Vagina (tissue), 2 donors: ENCODE measurements around the gene CYP3A5. TPM values are rescaled to one million over a fixed set of nuclear protein-coding genes. Genes with fewer than 3 reads are reported as not detected.
"Not testable (repeated sequence)": the region's sequence is repeated elsewhere in the genome, so short reads cannot be mapped to it uniquely, and the experiment has no call there.

ENCODE experiments used
- DNase-seq, 2 donors: peaks; one replicate each; pipeline ENCODE4 v3.0.0-alpha.2; 2017; ENCODE audit errors: extremely low spot score in 2 of 2
- H3K27ac ChIP-seq: fragments of 200-600 bp; sonication (generic); one replicate; pipeline ENCODE4 v1.5.1; 2019
- H3K27me3 ChIP-seq: fragments of 200-600 bp; sonication (generic); one replicate; pipeline ENCODE4 v1.5.1; 2019
- H3K36me3 ChIP-seq, 2 donors: fragments of 200-600 bp; sonication (generic); one replicate each; pipeline ENCODE4 v1.5.1; 2017 to 2019
- H3K4me1 ChIP-seq: fragments of 200-600 bp; sonication (generic); one replicate; pipeline ENCODE4 v1.5.1; 2019
- H3K4me3 ChIP-seq, 2 donors: fragments of 200-600 bp; sonication (generic); 1 replicate in 1 of 2; 2 replicates in 1 of 2; pipeline ENCODE4 v1.5.1; 2016 to 2019
- H3K9me3 ChIP-seq: fragments of 200-600 bp; sonication (generic); one replicate; pipeline ENCODE4 v1.5.1; 2019
- POLR2A ChIP-seq, 2 donors: fragments of 450-650 bp; IDR thresholded peaks; one replicate each; pipeline ENCODE4 v1.6.1; 2017; ENCODE audit warnings: antibody characterized with exemption in 2 of 2, mild to moderate bottlenecking in 2 of 2, moderate library complexity in 2 of 2
- POLR2AphosphoS5 ChIP-seq, 2 donors: sonication (generic); formaldehyde crosslinking; IDR thresholded peaks; one replicate each; pipeline ENCODE4 v1.9.0; 2017; ENCODE audit warnings: antibody characterized with exemption in 2 of 2, mild to moderate bottlenecking in 2 of 2, low read depth in 1 of 2; ENCODE audit not compliant: insufficient read depth in 1 of 2
- intact Hi-C: fragments of 100-400 bp; cut with DNase I; formaldehyde crosslinking; loops from one replicate; pipeline ENCODE4 v1.15.1; 2023
- total RNA-seq: library from RNA; depleted of rRNA; stranded (reverse); fragments of >200 nt; gene quantifications from one replicate; pipeline ENCODE4 v1.2.3, GENCODE V29; 2016
- TF ChIP-seq, protein P1 (sequence below), 3 experiments: fragments of 450-650 bp in 2 of 3; fragments of 200-600 bp in 1 of 3; sonication (generic) in 1 of 3; IDR thresholded peaks; one replicate each; pipeline ENCODE4 v1.5.1; 2017 to 2019; ENCODE audit warnings: antibody characterized with exemption in 3 of 3, mild to moderate bottlenecking in 2 of 3, moderate library complexity in 2 of 3

The CYP3A5 gene
- total RNA-seq, 1 donor from 2014 or later, result 80.3 TPM

DNA sequence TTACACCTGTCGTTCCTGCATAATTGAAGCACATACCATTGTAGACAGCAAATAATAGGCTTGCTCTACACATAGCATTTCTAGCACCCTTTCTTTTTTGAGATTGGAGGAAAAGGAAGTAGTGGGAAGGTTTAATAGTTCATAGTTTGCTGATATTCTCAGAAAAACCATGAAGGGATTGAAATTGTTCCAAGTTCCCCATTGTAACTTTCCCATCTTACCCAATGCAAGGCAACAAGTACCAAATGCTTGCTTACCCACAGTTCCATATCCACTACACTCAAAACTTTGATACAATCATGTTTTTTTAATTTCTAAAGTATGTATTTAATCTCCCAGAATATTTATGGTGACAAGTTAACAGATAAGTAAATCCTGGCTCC lies 13.8 kb downstream of the CYP3A5 start:
- intact Hi-C loops, result no loop called here
- DNase-seq, result no peak
- Histone ChIP-seq H3K27ac (no peak overlapping the region), H3K4me3 (no peak overlapping the region), H3K9me3 (no peaks in the 10 kb centered on the region), H3K27me3 (no peaks in the 10 kb centered on the region), H3K36me3 (peaks cover 0 to 30% of the 10 kb centered on the region in 2 donors), H3K4me1 (no peaks in the 10 kb centered on the region)
- TF ChIP-seq, protein P1, sequence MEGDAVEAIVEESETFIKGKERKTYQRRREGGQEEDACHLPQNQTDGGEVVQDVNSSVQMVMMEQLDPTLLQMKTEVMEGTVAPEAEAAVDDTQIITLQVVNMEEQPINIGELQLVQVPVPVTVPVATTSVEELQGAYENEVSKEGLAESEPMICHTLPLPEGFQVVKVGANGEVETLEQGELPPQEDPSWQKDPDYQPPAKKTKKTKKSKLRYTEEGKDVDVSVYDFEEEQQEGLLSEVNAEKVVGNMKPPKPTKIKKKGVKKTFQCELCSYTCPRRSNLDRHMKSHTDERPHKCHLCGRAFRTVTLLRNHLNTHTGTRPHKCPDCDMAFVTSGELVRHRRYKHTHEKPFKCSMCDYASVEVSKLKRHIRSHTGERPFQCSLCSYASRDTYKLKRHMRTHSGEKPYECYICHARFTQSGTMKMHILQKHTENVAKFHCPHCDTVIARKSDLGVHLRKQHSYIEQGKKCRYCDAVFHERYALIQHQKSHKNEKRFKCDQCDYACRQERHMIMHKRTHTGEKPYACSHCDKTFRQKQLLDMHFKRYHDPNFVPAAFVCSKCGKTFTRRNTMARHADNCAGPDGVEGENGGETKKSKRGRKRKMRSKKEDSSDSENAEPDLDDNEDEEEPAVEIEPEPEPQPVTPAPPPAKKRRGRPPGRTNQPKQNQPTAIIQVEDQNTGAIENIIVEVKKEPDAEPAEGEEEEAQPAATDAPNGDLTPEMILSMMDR (IDR thresholded peaks at IDR 0.05), result no peak
- TF ChIP-seq POLR2AphosphoS5 (IDR thresholded peaks at IDR 0.05; ENCODE audit: insufficient read depth in 1 of 2, low read depth in 1 of 2) (no peak), POLR2A (IDR thresholded peaks at IDR 0.05) (no peak)

DNA sequence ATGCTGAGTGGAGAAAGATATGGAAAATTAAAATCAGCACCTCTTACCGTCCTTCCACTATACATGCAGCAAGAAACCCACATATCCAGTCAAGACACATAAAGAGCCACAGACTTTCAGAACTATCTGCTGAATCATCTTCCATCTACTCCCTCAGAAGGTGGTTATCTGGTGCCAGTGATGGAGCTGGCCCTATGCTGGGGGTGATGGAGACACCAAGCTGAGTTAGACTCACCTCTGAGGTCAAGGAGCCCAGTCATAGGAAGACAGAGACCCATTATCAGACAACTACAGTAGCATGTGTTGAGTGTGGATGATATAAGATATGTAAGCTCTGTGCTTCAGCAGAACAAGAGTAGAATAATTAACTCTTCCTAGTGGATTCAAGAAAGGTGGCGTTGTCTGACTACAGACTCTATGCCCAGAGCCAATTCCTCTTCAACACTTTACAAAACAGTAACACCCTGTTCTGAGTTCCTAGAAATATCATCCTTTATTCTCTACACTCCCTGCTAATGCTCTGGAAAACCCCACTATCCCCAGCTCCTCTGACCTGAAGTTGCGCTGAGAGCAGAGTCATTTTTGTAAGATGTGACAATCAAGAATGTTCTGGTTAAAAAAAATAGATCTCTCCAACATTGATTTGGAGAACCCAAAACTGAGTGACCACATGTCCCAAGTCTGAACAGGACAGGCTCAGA lies 14.3 kb downstream of the CYP3A5 start:
- no peak for DNase-seq
- Histone ChIP-seq H3K27me3 (no peaks in the 10 kb centered on the region), H3K4me1 (no peaks in the 10 kb centered on the region), H3K36me3 (peaks cover 0 to 35% of the 10 kb centered on the region in 2 donors), H3K9me3 (no peaks in the 10 kb centered on the region), H3K4me3 (no peak overlapping the region), H3K27ac (no peak overlapping the region)
- intact Hi-C loops, result no loop called here
- TF ChIP-seq, protein P1 (IDR thresholded peaks at IDR 0.05), result no peak

DNA sequence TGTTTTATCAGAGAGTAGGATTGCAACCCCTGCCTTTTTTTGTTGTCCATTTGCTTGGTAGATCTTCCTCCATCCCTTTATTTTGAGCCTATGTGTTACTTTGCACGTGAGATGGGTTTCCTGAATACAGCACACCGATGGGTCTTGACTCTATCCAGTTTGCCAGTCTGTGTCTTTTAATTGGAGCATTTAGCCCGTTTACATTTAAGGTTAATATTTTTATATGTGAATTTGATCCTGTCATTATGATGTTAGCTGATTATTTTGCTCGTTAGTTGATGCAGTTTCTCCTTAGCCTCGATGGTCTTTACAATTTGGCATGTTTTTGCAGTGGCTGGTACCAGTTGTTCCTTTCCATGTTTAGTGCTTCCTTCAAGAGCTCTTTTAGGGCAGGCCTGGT lies 21.9 kb downstream of the CYP3A5 start:
- DNase-seq, intact Hi-C loops, H3K4me3 ChIP-seq, H3K27ac ChIP-seq, H3K4me1 ChIP-seq, H3K9me3 ChIP-seq, H3K27me3 ChIP-seq: not testable (repeated sequence)
- H3K36me3 ChIP-seq, result peaks cover 0 to 21% of the 10 kb centered on the region in 2 donors

GRCh38 chr7:99654626-99655025 lies 25.2 kb downstream of the CYP3A5 start:
- intact Hi-C loops, result not testable (repeated sequence)

DNA sequence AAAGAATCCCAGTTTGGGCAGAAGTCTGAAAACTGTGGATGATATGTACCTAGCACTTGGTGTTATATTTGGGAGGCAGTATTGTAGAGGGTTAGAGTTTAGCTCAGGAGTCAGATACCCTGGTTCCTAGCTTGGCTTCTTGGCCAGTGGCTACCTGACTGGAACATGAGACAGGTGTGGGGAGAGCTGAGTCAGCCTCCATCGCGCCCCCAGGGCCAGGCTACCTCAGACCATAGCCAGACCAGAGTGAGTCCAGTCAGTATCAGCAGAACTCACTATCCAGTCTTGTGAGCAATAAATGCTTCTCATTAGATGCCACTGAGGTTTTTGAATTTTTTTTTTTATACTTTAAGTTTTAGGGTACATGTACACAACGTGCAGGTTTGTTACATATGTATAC lies 26.0 kb downstream of the CYP3A5 start:
- Histone ChIP-seq H3K4me1 (no peaks in the 10 kb centered on the region), H3K27ac (no peak overlapping the region), H3K27me3 (no peaks in the 10 kb centered on the region), H3K9me3 (no peaks in the 10 kb centered on the region), H3K36me3 (no peaks in the 10 kb centered on the region), H3K4me3 (no peak overlapping the region)
- intact Hi-C loops, result no loop called here
- TF ChIP-seq POLR2A (IDR thresholded peaks at IDR 0.05), result no peak
- TF ChIP-seq, protein P1 (IDR thresholded peaks at IDR 0.05), result no peak
- TF ChIP-seq POLR2AphosphoS5 (IDR thresholded peaks at IDR 0.05; ENCODE audit: insufficient read depth in 1 of 2, low read depth in 1 of 2), result no peak
- DNase-seq, result no peak

More at GRCh38 chr7:99654626-99655025, 25.2 kb downstream of the CYP3A5 start:
- not testable (repeated sequence) for H3K4me3 ChIP-seq, H3K9me3 ChIP-seq, H3K36me3 ChIP-seq, H3K27ac ChIP-seq, H3K27me3 ChIP-seq, DNase-seq, H3K4me1 ChIP-seq

GRCh38 chr7:99653269-99653668 lies 26.5 kb downstream of the CYP3A5 start:
- H3K27me3 ChIP-seq, DNase-seq, H3K4me1 ChIP-seq, H3K4me3 ChIP-seq, H3K9me3 ChIP-seq, intact Hi-C loops, H3K27ac ChIP-seq, H3K36me3 ChIP-seq: not testable (repeated sequence)

DNA sequence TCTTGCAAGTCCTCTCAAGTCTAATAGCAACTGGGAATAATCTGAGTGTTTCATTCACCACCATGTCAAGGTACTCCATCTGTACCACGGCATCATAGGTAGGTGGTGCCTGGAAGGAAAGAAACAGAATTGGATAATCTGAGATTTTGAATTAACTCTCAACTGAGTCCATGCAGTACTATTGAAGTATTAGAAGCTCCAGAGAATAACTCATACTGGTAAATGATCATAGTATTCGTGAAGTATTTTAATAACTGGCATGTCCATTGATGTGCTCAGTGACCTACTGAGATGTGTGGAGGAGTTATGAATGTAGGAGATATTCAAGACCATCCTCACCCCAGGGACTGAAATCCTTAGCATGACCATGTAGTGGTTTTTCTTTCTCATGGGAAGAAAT lies 27.1 kb downstream of the CYP3A5 start:
- H3K36me3 ChIP-seq, result no peaks in the 10 kb centered on the region

More for the DNA sequence above, 27.1 kb downstream of the CYP3A5 start:
- Histone ChIP-seq H3K4me3 (no peak overlapping the region), H3K4me1 (no peaks in the 10 kb centered on the region), H3K27ac (no peak overlapping the region), H3K27me3 (no peaks in the 10 kb centered on the region), H3K9me3 (no peaks in the 10 kb centered on the region)
- TF ChIP-seq, protein P1 (IDR thresholded peaks at IDR 0.05), result no peak
- TF ChIP-seq POLR2A (IDR thresholded peaks at IDR 0.05) (no peak), POLR2AphosphoS5 (IDR thresholded peaks at IDR 0.05; ENCODE audit: insufficient read depth in 1 of 2, low read depth in 1 of 2) (no peak)
- DNase-seq, result no peak
- intact Hi-C loops, result no loop called here
